GM21619 (cell line): ENCODE measurements around the gene CTNNA2.
A peak's percentile ranks its signal among the peaks of the same experiment; 100 is the strongest.

Source experiments
- ATAC-seq: cut with Tn5 transposase; IDR thresholded peaks from one replicate; pipeline ENCODE4 v1.9.1; 2021; ENCODE audit not compliant: unreplicated experiment

CTNNA2 gene

DNA sequence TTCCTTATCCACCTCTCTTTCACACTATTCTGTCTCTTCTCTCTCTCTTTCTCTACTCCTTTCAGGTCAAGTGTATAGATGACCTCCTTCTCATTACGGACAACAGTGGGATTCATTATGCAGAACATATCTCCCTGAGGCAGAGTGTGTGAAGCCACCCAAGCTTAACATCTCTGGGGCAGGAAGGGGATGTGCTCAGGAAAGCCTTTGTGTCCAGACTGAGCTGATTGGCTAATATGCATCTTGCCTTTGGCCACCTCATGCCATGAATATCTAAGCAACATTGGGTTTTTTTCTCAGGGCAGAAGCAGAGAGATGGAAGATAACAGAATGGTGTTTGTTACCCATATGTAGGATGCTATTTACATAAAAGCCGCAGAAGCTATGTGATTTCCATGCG, 1003.1 kb downstream of the CTNNA2 start:
- no peak for ATAC-seq

GRCh38 chr2:80517316-80517715, 1004.5 kb downstream of the CTNNA2 start:
- no peak for ATAC-seq

DNA sequence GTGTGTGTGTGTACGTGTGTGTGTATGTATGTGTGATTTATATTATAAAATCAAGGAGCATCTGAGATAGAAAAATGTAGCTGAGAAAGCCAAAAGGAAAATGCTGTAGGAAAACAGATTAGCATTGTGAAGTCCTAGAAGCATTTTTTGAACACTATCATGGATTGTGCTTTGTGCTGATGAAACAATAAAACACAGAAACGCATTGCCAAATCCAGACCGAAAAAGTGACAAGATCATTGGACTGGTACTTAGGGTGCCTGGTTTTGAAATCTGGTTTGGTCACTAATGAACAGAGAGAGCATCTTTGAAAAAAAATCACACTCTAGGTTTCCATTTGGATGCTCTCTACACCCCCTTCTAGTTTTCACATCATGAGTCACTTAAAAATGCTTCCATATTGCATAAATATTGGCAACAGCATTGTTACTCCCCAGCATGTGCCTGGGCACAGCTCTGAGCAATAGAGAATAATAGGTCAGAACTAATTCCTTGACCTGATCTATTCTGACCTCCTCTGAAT, 1006.3 kb downstream of the CTNNA2 start:
- ATAC-seq = no peak

- no peak for ATAC-seq
Measured at GRCh38 chr2:80519699-80520291, 1006.9 kb downstream of the CTNNA2 start.

DNA sequence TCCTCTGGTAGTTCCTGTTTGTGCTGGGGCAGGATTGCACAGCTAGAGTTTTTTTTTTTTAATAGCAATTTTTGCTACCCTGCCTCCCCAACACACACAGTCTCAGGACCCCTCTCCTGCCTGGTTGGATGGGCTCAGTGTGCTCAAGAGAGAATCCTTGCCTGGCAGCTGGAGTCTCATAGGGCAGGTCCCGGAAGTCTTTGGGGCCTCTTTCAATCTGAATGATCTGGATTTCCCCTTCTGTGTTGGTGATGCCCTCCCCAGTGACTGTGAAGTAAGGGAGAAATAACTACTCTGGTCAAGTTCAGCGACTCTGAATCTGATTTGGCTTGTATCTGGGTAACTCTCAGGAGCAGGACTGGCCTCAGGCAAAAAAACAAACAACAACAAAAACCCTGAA, 1012.3 kb downstream of the CTNNA2 start:
- ATAC-seq = peak; percentile 69

- no peak for ATAC-seq
Measured at GRCh38 chr2:80527119-80527518, 1014.3 kb downstream of the CTNNA2 start.

- no peak for ATAC-seq
Measured at GRCh38 chr2:80529466-80530165, 1016.8 kb downstream of the CTNNA2 start.

DNA sequence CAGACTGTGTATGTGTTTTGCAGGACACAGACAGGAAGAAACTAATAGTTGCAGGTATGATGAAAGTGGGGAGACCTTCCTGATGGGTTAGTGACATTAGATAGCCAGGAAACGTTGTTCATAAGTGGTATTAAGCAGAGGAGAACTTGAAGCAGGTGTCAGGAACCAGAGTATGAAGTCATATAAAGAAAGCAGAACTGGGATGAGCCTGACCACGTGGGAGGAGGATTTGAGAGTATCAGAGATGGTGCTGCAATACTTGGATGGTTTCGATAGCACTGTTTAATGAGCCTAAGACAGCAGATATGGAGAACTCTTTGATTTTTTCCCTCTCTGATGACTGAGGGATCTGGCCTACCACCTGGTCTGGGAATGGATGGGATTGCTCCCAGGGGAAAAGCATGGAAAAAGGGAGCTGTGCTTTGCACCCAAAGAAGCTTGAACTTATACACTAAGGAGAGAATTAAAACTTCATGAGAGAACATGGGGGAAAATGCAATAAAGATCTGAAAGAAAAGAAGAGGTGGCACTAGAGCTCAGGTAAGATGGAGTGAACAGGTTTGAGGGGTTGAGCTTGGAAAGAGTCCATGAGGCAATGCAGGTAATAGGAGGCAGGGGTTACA, 1017.7 kb downstream of the CTNNA2 start:
- peak; percentile 59 for ATAC-seq

- no peak for ATAC-seq
Measured at GRCh38 chr2:80531319-80531718, 1018.5 kb downstream of the CTNNA2 start.

DNA sequence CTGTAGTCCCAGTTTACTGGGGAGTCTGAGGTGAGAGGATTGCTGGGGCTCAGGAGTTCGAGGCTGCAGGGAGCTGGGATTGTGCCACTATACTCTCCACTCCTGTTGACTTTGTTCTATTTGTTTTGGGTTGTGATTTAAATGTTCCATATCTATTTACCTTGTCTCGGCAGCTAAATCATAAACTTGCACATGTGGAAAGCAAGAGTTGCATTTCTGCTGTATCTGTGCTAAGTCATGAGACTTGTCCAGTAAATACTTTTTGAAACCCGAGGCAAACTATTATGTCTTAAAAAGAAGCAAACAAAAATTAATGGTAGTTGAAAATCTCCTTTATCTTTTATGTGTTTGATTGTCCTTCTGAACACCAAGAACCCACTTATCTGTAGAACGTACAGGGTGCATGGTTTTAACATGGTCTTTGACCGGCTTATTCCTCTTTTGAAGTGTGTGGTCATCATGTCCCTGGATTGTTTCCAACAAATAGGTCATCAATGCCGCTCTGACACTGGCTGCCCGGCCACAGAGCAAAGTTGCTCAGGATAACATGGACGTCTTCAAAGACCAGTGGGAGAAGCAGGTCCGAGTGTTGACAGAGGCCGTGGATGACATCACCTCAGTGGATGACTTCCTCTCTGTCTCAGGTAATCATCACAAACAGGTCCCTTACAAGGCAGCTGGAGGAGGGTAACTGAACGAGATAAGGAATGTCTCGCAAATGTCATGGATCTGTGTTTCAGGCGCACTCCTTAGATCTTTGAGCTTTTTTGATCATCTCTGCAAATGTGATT, 1032.8 kb downstream of the CTNNA2 start:
- no peak for ATAC-seq

GRCh38 chr2:80546766-80547165, 1033.9 kb downstream of the CTNNA2 start:
- no peak for ATAC-seq

DNA sequence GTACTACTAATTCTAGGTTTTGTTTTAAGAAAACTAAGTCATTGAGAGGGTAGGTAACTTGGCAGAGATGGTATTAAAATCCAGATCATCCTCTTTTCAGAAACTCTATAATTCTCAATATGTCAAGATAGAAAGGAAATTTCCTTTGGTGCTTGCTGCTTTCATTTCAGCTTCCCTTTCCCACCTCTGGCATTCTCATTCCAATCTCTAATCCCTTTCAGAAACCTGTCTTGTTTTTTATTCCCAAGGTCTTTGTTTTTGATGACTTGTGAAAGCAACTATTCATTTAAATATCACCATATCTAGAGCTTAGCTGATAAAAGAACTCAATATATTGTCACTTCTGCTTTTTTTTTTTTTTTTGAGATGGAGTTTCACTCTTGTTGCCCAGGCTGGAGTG, 1034.5 kb downstream of the CTNNA2 start:
- no peak for ATAC-seq

DNA sequence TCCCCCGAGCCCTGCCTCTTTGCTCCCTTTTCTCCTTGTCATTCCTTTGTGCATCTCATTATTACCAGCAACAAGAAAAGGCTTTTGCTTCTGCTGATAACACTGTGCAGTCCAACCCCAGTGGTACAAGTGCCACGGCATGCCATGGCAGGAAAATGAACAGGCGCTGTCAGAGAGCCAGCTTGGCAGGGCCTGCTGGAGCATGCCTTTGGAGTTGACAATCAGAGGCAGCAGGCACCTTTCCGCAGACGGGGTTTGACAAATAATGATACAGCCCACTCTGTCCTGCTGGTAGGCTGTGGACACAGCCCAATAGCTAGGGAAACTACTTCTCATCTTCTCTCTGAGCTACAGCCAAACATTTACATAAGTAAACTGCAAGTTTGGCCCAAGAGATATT, 1035.6 kb downstream of the CTNNA2 start:
- ATAC-seq = no peak

- no peak for ATAC-seq
Measured at GRCh38 chr2:80549901-80550300, 1037.0 kb downstream of the CTNNA2 start.

DNA sequence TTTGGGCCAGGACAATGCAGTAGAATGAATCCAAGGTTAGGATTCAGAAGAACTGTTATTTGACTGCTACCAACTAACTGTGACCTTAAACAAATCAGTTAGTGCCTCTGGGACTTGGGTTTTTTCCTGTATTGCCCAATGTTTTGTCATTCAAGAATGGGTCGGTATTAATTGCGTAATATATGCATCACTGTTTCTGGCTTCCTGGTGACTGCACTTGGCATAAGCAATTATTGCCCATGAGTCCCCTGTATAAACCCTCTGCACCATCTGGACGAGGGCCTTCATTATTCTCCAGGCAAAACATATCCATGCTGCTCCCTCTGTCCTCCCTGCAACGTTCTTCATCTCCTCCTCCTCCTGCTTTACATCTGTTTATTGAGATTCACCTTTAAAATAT, 1047.5 kb downstream of the CTNNA2 start:
- ATAC-seq = no peak

GRCh38 chr2:80568011-80568410, 1055.2 kb downstream of the CTNNA2 start:
- no peak for ATAC-seq

DNA sequence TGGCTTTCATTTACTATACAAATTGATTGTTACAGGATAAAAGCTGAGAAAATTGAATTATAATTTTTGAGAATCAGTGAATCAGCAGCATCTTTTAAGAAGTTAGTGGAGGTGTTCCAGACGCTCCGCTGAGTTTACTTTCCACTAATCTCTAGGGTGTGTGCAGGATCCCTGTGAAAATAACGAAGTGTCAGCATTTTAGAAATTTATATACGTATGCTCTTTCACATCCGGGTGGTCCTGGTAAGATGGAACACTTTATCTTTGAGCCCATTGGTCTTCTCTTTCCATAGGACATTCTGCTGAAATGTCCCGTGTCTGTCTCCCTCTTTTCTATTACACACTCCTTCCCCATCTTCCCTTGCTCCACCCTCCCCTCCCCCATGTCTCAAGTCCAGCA, 1060.3 kb downstream of the CTNNA2 start:
- no peak for ATAC-seq

- no peak for ATAC-seq
Measured at GRCh38 chr2:80573950-80574349, 1061.1 kb downstream of the CTNNA2 start.

- ATAC-seq = no peak
Measured at GRCh38 chr2:80579756-80580155, 1066.9 kb downstream of the CTNNA2 start.

DNA sequence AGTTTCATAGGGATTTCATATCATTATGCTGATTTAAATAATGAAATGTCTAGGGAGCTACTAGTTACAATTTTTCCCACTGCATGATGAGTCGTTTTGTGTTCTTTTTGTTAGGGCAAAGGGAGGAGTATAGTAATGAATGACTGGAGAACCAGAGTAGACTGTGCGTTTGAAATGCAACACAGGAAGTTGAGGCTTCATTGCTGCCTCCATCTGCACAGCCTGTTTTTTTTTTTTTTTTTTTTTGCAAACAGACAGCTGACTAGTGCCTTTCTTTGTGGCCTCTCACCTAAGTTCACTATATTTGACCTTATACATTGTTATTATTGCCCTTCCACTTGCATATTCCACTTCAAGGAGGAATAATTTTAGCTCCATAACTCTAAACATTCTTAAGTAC, 1078.4 kb downstream of the CTNNA2 start:
- no peak for ATAC-seq

DNA sequence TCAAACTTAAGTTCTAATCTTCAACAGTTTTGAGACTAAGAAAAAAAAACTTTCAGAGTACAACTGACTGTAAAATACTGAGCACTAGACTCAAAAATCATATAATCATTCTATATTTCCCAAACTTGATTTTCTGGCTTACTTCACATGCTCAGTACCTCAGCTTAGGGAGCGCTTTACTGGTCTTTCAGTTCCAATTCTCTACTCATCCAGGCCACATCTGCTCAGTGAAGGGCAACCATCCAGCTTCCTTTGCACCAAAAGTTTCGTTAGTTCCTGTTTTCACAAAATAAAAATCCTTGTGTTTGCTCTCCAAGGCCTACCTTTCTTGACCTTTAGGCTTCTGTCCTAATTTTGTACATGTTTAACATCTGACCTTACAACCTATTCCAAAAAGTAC, 1079.3 kb downstream of the CTNNA2 start:
- ATAC-seq = no peak
